Measurements from ENCODE around the gene HOXC12.

The HOXC12 gene

DNA sequence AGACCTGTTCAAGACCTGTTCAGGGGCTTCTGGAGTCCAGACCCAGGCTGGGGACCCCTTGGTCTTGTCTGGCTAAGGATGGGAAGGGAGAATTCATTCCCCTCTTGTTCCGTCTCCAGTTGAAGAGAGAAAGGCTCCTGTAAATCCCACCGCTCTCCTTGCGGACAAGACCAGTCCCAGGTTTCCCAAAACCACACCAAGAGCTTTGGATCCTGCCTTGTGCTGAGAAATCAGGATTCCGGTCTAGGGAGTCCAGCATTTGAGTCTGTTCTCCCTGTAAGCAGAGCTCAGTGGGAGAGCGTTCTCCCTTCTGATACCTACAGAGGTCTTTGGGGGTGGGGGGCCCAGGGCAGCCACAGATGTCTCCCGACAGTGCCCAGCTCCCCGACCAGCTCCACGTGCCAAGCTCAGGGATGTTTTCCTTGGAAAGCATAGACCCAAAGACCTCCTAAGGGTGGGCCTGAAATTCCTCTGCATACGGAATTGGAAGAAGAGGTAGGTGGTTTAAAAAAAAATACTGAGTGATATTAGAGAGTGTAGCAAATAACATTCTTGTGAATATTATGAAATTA is 14.2 kb upstream of the HOXC12 start:
- DNase-seq = no peak

DNA sequence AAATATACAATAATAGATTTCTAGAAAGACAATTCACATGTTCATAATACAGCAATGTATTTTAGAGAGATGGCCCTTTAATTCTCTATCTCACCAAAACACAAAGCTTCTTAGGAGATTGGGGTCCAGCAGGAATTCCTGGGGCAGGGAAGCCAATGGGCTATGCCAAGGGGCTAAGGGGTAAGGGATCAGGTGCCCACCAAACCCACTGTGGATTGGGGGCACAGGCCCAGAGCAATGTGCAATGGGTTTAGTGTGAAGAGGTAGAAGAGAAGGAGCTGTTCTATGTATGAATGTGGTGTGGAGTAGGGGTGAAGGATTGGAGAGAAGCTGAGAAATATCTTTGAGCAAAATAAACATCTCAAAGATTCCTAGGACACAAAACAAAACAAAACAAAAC is 13.5 kb upstream of the HOXC12 start:
- no peak for DNase-seq

DNA sequence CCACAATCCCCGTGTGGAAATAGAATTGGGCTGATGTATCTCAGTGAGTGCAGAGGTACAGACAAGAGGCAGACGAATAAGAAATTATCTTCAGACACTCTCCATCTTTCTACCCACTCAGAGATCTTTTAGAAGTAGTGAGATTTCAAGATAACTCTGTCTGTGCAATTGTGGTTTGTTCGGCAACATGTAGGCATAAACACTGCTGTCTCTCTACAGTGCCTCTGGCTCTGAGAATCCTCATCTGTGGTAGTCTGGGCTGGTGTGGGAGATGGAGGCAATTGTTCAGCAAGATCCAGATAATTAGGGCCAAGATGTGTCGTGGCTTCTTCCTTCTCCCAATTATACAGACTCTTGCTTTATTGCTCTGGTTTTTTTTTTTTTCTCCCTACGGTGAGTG is 13.0 kb upstream of the HOXC12 start:
- no peak for DNase-seq

DNA sequence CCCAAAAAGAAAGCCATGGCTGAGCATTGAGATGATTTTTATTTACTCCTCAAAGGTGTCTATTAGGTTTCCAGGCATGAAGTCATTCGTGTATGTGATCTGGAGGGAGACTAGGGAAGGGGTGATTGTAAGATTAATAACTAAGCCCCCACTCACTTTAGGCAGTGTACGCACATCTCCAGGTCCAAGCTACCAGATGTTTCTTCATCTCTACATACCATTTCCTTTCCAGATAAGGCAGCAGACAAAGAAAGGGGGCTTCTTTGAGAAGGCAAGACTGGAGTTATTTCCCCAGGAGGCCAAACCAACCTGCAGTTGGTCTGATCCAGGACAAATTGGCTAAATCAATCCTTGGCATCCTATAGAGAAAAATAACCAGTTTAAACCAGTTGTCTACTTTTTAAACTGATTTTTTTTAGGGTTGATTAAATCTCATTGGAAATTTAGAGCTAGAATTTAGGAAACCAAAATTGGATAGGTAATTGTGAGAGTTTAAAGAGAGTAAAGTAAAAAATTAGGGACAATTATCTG is 12.2 kb upstream of the HOXC12 start:
- DNase-seq = no peak

DNA sequence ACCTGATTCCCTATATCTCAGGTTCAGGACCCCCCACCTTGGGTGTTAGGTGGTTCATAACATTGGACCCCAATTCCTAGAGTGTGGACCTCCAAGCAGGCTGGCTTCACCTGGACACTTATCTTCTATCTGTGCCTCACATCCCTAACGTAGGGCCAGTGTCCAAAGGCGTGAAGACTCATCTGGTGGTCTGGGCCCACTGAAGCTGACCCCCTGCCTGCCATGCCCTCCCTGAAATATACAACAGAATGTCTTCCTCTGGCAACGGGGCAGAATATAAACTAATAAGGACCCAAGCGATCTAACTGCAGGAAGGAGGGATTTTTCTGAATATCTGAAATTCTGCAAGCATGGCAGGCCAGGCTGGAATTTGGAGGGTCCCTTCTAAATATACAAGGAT is 10.5 kb upstream of the HOXC12 start:
- DNase-seq = no peak

DNA sequence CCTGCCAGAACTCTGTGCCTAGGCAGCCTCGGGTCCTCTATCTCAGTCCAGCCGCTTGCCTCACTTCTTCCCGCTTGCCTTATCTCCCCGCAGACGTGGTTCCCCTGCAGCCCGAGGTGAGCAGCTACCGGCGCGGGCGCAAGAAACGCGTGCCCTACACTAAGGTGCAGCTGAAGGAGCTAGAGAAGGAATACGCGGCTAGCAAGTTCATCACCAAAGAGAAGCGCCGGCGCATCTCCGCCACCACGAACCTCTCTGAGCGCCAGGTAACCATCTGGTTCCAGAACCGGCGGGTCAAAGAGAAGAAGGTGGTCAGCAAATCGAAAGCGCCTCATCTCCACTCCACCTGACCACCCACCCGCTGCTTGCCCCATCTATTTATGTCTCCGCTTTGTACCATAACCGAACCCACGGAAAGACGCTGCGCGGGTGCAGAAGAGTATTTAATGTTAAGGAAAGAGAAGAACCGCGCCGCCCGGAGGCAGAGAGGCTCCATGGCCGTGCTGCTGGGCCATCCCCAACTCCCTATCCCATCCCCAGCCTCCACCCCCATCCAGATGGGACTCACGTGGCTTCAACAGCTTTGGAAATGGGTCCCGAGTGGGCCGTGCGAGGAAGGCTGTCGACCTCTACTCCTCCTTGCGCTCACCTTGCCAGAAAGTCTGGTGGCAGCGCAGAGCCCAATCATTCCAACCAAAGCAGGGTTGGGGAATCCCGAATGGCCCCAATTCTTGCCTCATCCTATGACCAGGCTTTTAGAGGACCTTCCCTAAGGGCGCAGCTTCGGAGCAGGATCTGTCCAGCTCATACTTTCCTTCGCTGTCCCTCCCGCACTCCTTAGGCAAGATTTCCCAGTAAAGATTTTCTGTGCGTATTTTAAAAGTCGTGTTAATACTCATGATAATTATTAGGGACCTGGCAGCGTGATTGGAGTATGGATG is 9.5 kb upstream of the HOXC12 start:
- no peak for DNase-seq

DNA sequence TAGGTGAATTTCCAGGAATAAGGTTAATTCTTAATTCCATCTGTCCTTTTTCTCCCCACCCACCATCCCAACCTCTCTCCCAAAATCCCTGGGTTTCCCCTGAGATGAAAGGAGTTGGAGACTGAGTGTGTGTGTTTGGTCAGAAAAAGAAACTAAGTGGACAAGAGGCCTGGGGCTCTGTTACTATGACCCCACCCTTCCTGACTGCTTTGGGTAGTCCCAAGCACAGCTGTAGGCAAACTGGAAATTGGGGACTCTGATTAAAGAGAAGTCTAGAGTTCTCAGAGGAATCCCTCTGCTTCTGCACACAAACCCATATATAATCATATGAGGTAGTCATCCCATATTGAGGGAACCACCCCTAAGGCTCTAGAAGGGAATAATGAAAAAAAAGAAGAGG is 7.0 kb upstream of the HOXC12 start:
- DNase-seq = no peak

DNA sequence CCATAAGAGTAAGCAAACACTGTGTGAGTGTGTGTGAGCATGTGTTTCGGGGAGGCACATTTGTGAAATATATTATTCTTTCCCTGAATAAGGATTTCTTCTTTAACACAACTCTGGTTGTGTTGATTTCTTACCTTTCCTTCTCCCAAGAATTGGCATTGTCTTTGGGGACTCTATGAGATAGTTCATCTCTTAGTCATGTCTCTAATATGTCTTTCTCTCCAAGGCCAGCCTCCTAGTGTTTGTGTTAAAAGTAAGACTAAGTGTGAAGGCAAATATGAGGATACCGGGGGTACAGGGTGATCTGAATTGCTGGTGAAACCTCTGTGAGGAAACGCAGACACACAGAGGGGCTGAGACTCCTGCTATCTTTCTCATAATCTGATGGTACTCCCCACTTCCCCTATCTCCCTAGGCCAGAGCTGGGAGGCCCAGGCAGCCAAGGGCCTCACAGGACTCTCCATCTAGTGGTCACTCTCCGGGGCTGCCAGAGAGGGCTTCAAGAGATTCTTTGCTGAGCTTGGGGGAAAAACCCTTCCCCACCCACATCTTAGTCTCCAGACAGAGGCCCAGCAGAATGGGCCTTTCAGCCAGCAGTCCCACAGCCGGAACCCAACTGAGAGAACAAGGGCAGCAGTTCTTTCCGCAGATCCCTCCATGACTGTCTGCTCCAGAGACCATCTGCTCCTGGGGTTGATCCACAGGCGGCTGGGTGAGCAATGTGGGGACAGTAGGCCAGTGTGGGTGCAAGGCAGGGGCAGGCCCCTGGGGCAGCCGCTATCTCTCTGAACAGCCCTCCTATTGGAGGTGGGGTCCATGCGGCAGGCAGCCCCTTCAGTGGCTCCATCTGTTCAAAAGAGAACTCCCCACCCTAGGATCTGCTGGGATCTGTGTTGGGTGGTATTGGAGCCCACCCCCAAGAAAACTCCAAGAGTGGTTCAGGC is 5.8 kb upstream of the HOXC12 start:
- no peak for DNase-seq

DNA sequence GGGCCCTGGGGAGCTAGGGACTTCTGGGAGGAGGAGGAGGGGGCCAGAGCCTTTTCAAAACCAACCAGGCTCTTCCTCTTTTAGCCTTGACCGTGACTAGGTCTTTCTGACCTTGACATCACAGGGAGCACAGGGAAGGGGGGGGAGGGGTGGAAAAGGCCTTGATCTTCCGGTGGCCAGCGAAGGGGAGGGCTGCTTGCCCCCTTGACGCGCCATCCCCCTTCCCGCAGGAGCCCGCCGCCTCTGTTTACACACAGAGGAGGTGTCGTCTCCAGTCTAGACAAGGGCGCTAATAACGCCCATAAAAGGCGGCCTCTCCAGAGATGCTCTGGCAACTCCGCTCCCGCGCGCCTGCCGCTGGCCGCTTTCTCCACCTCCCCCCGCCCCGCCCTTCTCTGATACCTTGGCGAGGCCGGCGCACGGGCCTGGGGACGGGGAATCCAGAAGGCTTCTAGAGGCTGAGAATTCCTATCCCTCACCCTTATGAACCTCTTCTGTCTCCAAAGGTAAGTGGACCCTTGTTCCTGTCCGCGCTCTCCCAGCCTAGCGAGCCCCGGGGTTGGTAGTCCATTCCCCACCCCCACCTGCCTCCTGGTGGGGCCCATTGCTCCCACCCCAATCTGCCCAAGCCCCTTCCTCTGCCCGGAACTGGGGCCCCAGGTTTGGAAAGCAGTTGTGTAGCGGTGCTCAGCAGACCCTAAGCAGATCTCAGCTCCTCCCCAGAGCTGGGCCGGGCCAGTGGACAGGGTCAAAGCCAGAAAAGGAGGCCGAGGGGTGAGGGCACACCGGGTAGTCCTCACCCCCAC is 4.9 kb upstream of the HOXC12 start:
- DNase-seq = no peak

DNA sequence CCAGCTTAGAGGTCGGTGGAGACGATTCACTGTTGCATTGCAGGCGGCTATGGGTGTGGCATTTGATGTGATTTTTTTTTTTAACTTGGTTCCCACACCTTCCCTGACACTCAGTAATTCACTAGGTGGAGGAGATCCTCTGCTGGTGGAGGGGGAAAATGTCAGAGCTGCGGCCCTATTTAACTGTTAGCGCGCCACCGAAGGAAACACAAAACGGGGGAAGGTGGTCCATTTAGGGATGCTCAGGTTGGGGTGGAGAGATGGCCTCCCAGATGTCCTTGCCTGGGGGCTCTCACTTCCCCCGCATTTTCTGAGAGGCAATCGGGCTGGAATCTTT is 4.3 kb upstream of the HOXC12 start:
- no peak for DNase-seq

DNA sequence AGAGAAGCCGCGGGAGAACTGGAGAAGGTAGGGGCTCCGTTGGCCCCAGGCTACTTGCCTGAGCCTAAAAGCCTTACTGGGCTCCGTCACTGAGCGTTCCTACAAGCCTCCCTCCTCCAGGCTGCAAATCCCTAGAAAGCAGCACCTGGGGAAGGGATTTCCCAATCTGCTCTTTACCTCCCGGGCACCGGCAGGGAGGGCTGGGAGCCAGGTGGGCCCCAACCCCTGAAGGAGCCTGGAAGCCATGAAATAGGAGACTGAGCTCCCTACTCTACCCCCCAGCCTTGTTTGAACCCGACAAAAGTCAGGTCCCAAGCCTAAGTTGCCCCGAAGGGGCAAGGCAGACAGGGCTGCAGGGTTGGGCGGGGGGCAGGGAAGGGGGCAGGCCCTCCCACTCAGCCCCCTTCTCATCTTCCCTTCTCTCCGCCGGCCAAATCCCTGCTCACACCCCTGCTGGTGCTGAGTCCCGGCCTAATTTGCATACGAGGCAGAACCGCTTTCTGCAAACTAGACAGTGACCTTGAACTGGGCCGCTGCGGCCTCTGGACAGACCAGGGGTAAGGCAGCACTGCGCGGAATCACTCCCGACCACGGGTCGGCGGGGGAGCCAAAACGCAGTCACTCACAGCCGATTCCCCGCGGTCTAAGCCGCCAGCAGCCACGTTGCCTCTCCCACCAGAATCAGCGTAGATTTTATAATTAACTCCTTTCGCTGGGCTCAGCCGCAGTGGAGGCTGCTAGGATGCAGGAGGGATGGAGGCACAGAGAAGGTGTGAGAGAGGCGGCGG is 3.7 kb upstream of the HOXC12 start:
- DNase-seq = no peak

DNA sequence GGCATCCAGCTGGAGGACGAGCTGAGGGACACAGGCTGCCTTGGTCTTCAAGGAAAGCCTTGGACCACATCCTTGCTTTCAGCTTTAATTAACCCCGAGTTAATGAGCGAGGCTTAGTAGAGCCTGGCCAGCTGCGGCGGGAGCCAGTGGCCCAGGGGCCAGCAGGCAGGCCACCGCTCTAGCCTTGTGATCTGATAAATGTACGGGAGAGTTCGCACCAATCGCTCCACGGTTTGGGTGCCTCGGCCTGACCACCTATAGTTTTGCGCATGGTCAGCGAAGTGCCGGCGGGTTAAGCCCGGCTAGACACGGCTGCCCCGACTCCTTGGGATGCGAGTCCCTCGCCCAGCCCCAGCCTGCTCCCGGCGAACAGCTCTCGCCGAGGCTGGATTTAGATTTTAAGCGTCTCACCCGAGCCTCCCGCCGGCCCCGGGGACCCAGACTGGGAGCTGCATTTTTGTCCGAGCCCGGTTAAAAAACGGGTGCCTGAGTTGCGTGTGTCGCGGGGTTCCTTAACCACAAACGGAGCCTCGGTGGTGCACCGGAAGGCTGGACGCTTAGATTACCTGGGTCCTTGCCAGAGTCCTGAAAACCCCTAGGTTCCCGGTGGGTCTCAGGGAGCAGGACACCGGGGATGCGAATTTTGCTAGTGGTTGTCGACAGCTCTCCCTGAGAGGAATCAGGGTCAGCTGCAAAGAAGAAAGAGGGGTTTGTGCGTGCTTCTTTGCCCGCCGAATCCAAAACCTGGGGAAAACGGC is 2.9 kb upstream of the HOXC12 start:
- DNase-seq = no peak

DNA sequence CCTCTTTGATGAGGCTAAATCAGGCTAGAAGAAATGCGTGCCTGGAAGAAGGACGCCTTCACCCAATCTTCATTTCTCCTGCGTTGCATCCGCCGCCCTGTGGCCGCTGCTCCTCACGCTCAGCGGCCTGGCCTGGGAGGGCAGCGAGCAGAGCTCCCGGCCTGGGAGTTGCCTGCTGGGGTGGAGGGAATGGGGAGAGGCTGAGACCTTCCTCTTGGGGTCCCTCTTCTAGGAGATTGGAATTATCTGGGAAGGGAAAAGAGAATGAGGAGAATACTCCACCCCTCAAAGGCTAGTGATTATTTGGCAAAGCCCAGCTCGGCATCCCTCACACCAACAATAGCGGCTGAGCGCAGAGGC is 2.4 kb upstream of the HOXC12 start:
- no peak for DNase-seq

DNA sequence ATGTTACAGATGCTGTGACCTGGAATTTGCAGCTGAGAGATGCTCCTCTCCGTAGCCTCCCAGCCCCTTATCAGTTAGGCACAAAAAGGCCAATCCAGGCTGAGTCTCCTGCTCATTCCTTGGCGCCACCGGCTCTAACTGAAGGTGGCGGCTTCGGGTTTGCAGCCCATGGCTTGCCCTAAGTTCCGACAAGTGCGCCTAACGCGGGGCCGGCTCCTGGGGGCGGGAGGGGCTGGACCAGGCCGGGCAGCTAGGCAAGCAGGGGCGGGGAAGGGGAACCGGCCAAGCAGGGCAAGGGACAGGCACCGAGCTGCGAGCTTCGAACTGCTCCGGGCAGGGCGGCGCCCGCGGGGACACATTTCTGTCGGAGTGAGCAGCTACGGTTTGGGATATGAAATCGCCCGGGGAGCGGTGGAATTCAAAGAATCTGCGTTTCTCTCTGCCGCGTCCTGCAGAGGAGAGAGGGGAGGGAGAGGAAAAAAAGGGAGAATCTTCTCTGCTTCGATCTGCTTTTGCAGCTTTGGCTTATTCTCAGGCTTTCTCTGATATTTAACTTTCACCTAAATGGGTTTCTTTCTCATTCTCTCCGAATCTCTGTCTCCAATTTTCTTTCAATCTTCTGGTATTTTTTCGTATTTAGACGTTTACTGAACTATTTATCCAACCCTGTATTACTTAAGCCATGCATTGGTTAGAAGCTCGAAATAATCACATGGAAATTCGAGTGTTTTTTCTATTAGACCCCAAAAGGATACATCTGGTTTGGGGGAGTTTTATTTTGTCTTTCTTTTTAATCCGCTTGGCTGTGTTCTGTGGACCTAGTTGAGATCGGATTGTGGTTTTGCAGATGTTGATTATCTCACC is 1.6 kb upstream of the HOXC12 start:
- no peak for DNase-seq

DNA sequence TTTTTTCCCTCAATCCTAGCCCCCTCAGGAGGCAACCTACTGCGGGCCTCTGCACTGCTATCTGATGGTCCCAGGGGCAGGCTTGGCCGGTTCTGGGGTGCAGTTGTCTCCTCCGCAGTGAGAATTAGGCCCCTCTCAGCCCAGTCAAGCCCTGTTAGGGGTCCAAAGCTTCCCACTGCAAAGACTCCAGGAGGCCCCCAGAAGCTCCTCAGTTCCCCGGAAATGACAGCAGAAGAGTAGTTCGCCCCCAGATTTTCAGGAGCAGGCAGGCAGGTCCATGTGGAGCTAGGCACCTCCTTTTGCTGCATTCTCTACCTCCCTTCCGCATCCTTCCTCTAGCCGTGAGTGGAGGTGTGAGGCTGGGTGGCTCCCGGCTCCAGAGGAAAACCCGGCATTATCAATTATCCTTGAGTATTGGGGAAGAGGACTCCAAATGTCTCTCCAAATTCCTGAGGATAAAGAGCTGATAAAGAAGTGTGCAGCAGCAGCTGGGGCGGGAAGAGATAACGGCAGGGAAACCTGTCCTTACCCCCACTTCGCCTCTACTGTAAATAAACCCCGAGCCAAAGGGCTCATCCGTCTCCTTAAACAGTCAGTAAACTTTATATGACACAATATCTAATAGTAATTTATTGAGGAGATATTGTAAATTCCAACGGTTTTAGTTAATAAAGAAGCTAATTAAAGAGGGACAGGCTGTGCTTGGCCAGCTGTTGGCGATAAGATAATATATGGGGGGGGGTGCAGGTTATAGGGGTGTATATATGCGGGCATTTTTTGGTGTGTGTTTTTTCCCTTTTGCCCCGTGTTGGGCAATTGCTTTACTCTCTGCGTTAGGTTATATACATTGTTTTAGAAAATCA is 641 bp upstream of the HOXC12 start:
- DNase-seq = no peak

DNA sequence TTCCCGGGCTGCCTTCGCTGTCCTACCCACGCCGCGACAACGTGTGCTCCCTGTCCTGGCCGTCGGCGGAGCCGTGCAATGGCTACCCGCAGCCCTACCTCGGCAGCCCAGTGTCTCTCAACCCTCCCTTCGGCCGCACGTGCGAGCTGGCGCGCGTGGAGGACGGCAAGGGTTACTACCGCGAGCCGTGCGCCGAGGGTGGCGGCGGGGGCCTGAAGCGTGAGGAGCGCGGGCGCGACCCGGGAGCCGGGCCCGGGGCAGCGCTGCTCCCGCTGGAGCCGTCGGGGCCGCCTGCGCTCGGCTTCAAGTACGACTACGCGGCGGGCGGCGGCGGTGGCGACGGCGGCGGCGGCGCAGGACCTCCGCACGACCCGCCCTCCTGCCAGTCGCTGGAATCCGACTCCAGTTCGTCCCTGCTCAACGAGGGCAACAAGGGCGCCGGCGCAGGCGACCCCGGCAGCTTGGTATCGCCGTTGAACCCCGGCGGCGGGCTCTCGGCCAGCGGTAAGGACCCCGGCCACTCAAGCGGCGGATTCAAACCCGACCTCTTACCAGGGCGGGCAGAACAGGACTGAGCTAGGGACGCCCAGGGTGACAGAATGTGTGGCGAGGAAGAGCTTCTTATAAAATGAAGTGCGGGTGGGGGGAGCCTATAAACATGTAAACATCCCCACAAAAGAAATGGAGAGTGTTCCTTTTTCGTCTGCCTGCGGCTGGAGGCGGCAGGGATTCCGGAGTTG is 503 bp downstream of the HOXC12 start:
- no peak for DNase-seq

DNA sequence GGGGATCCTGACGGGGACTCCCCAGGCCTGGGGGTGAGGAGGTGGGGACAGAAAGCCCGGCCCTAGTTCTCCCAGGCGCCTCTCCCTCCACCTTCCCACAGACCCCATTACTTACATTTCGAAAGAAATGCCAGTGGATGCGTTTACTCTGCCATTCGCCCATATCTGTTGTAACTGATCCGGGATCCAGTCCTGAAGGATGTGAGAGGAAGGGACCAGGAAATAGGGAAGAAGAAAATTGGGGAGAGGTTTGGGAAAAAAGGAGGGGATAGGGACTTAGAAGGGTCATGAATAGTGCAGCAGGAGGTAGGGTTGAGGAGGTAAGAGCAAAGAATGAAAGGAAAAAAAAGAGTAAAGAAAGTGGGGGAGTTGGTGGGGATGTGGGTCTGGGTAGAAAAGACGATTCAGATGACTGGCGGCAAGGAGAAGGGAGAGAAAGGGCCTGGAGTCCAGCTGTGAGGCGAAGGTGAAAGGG is 1.1 kb downstream of the HOXC12 start:
- no peak for DNase-seq
